HG02571 (cell line): Measurements from ENCODE around the gene CAMK2G.
A peak's percentile ranks its signal among the peaks of the same experiment; 100 is the strongest.
"Not testable (repeated sequence)": the region's sequence is repeated elsewhere in the genome, so short reads cannot be mapped to it uniquely, and the experiment has no call there.

Source experiments
- ATAC-seq: cut with Tn5 transposase; IDR thresholded peaks from one replicate; pipeline ENCODE4 v1.9.1; 2021; ENCODE audit warnings: mild to moderate bottlenecking, moderate library complexity; ENCODE audit not compliant: unreplicated experiment

The CAMK2G gene

DNA sequence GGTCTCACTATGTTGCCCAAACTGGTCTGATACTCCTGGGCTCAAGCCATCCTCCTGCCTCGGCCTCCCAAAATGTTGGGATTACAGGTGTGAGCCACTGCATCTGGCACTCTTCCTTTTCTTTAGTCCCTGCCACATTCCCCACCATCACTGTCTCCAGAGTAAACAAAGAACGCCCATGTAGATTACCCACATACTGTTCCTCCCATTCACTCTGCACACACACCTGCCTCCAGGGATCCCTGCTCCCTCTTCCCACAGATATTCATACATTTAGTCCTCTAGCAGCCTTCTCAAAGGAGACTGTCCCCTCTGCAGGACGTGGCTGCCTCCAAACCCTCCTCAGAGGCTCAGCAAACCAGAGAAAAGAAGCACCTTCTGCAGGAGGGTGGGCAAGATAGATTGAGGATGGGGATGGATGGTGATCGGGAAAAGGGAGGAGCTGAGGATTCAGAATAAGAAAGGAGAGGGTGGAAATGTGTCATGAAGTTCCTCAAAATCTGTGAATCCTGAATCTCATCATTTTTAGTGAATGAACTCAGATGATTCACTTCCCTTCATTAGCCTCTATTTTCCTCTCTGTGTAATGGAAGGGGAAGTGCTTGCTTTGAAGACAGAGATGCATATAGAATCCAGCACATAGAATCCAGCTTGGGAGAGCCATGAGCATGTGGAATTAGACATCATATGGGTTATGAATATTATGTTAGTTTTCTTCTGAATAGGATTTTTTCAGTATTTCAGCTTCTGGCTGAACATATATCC is 31.1 kb upstream of the CAMK2G start:
- no peak for ATAC-seq

DNA sequence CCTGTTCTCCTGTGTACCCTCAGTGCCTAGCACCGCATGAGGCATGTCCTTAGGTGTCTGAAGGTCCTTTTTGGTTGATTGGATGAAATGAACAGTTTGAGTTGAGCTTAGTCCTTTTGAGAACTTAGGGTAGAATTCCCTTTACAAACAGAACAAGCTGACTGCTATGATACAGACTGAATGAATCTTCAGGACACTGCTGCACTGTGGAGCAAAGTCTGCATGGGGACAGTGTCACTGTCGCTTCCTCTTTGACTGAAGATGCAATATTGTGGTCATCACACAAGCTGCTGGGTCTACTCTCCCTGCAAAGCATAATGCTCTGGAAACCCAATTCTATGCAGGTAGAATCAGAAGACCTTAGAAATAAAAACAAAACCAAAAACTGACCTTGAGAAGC is 28.0 kb upstream of the CAMK2G start:
- no peak for ATAC-seq

DNA sequence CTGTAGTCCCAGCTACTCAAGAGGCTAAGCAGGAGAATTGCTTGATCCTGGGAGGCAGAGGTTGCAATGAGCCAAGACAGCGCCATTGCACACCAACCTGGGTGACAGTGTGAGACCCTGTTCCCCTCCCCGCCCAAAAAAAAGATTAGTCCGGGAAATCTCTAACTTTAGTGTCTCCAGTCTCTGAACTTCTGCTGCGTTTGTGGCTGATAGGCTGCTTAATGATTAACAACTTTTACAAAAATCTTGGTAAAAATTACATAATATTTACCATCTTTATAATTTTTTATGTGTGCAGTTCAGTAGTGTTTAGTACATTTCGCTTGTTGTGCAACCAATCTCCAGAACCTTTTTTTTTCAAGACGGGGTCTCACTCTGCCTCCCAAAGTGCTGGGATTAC is 26.9 kb upstream of the CAMK2G start:
- no peak for ATAC-seq

DNA sequence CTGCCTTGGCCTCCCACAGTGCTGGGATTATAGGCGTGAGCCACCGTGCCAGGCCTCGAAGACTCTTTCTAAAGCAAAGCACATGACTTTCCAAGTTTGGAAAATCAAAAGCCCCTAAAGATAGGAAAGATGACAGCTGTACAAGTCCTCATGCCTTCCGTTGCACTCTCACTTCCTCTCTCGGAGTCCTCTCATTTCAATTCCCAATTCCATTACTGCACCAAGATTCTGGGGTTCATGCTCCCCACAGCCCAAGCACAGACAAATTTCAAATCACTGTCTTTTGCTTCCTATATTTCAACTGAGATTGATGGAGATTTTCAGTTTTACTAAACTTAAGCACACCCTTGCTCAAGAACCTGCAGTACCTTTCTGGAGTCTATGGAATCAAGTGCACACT is 25.7 kb upstream of the CAMK2G start:
- no peak for ATAC-seq

DNA sequence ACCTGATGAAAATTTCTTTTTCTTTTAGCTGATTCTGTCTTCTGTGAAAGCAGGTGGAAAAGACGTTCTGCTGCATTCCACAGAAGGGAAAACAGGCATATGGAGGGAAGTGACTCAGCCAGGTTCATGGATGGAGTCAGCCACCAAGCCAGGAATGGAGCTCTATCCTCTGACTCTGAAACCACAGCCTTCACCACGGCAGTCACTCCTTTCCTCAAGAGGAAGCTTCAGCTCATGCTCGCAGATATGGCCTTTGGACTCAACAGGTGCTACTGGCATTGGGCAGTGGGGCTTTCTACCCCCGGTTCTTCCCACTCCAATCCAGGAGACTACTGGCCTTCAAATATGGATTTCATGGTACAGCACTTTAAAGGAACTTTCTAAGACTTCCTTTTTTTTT is 25.1 kb upstream of the CAMK2G start:
- ATAC-seq, result no peak

DNA sequence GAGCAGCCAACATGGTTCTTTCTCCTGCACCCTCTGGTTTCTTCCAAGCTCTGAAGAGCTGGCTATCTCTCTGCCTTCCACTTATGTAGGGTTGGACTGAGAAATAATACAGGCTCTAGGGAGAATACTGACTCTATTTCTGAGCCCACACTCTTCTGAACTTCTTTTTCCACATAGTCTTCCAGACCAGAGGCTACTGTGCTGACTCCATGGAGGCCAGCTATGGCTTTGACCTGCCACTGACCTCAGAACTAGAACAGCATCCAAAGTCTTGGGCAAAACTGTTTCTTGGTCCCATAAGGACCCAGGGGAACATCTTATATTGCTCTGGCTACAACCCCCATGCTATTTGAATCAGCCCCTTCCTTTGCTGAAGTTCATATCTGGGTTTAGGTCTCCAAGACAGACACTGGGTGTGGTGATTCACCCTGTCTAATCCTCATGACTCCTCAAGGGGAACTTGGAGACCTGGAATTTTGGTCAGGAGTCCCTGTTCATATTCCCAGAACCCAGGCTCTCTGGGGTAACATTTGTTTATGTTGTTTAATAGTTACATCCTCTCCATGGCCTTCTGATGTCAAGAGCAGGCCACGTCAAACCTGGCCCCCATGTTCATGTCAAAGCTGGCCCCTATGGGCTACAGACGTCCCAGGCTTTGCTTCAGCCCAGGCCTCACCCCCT is 24.5 kb upstream of the CAMK2G start:
- no peak for ATAC-seq

DNA sequence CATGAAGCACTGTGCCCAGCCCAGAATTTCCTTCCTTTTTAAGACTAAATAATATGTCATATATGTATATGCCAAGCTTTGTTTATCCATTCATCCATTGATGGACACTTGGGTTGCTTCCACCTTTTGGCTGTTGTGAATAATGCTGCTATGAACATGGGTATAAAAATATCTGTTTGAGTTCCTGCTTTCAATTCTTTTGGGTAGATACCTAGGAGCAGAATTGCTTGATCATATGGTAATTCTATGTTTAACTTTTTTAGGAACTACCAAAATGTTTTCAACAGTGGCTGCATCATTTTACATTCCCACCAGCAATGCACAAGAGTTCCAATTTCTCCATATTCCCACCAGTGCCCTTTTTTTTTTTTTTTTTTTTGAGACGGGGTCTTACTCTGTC is 23.3 kb upstream of the CAMK2G start:
- ATAC-seq, result no peak

DNA sequence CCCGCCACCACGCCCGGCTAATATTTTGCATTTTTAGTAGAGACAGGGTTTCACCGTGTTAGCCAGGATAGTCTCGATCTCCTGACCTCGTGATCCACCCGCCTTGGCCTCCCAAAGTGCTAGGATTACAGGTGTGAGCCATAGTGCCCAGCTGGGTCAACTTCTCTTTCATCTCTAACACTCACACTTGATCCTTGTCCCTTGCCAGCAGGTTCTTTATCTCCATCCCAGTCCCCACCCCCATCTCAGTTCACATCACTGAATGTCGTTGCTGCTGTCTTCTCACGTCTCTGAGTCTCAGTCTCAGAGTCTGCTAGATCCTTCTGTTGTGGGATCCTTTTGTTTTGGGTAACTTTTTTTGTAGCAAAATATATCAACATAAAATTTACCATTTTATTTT is 21.0 kb upstream of the CAMK2G start:
- ATAC-seq, result not testable (repeated sequence)

DNA sequence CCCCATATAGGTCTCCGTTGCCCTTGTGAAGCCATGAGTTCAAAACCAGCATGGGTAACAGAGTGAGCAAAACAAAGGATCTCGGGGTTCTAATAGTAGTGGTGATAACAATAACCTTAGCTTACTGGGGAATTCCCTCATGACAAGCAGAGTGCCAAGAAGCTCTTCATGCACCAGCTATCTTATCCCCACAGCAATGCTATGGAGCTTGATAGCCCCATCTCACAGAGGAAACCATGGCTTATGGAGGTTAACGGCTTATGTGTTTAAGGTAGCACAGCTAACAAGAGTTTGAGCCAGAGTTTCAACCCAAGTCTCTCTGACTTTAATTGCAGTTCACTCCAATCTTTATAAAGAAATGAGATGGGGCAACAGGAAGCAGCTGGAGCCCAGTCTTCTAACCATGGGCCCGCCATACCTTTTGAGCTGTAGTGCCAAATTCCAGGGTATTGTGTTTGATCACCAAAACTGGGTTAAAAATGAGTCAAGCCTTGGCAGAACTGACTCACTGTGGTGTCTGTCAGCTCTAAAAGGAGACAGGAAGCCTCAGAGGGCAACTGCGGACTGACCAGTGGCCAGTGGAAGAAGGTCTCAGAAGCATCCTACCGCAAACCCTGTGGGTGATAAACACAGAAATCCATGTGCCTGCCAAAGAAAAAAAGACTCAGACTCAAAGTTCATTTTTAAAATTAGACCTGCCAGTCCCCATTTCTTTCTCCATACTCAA is 20.1 kb upstream of the CAMK2G start:
- ATAC-seq, result no peak

DNA sequence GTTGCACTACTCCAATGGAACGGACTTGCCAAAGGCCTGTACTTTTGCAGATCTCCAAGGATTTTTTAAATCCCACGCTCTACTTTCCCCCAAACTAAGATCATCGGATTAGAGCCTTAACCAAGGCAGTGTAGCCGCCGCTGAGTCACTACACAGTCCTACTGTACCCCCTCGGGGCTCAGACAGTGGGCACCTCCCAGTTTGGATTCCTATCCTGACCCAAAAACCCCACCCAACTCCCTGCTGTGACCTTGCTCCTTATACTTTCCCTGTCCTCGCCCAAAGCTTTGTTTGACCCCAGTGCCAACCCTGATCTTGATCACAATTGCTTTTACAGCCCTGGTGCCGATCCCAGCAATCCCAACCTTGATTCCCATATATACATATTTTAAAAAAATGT is 19.1 kb upstream of the CAMK2G start:
- no peak for ATAC-seq

DNA sequence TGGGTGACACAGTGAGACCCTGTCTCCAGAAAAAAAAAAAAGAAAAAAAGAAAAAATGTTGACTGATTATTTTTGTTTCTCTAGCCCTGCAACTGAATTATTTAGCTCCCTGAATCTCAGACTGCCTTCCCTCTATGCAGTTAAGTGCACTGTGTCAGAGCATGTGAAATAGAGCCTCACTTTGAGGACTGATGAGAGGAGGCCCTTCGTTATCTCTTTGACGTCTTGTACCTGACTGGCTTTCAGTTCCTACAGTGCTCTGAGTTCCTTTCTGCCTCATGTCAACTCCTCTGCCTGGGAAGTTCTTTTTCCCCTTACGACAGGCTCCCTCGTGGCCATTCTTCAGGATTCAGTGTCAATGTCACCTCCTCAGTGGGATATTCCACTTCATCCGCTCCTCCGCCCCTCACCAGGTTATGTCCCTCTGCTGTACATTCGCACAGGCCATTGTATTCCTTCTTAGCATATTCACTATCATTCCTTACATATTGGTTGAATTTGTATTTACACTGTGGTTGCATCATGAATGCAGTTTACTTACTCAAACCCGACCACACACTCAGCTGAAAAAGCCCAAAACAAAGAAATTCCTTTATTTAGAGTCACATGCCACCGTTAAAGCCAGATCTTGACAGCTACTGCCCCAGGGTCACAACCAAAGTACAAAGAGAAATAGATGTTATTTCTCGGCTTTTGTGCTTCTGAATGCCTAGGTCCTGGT is 18.1 kb upstream of the CAMK2G start:
- ATAC-seq, result no peak

DNA sequence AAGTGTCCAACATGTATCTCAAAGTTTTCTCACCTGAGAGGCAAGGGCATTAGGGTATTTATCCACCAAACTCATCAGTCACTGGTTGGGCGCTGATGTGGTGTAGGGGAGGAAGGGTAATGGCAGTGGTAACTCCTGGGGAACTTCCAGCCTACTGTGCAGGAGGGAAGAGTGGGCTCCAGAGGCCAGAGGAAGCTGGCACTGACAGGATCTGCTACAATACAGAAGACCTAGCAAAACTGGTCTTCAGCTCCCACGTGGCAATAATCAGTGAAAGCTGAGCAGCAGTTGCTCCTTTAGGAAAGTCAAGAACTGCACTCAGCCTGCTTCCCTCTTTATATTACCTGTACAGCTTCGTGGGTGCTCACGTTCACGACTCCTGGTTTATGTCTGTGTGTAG is 17.2 kb upstream of the CAMK2G start:
- ATAC-seq, result no peak

DNA sequence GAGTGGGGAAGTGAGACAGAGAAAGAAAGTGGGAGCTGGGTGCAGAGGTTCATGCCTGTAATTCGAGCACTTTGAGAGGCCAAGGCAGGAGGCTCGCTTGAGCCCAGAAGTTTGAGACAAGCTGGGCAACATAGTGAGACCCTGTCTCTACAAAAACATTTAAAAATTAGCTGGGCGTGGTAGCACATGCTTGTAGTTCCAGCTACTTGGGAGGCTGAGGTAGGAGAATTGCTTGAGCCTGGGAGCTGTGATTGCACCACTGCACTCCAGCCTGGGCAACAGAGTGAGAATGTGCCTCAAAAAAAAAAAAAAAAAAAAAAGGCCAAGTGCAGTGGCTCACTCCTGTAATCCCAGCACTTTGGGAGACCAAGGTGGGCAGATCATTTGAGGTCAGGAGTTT is 16.5 kb upstream of the CAMK2G start:
- ATAC-seq, result not testable (repeated sequence)

DNA sequence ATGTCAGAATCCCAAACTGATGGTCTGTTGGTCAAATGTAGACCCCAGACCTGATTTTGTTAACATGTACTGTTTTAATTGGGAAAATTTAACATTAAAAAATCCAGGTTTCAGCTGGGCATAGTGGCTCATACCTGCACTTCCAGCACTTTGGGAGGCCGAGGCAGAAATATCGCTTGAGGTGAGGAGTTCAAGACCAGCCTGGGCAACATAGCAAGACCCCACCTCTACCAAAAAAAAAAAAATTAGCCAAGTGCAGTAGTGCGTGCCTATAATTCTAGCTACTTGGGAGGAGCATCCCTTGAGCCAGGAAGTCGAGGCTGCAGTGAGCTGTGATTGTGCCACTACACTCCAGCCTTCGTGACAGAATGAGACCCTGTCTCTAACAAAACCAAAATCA is 15.9 kb upstream of the CAMK2G start:
- ATAC-seq, result no peak

DNA sequence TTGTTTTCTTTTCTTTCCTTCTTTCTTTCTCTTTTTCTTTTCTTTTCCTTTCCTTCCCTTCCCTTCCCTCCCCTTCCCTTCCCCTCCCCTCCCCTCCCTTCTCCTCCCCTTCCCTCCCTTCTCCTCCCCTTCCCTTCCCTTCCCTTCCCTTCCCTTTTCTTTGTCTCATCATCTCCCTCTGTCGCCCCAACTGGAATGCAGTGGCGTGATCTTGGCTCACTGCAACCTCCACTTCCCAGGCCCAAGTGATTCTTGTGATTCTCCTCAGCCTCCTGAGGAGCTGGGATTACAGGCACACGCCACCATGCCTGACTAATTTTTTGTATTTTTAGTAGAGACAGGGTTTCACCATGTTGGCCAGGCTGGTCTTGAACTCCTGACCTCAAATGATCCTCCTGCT is 15.1 kb upstream of the CAMK2G start:
- not testable (repeated sequence) for ATAC-seq

DNA sequence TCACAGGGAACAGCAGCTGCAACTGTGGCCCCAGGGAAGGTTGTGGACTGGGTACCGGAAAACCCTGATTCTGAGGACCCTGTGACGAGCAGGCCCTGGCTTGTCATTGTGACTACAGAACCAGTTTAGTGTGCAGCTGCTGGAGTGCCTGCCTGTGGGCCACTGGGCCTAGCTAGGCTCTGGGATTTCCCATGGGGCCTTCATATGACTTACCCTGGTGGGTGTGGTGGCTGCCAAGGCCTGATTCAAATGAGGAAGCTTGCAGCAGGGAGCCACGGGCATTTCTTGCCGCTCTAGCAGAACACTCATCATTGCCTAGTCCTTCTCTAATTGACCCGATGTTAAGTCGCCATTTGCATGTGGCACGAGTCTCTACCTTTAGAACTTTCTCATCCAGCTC is 14.7 kb upstream of the CAMK2G start:
- ATAC-seq, result no peak

DNA sequence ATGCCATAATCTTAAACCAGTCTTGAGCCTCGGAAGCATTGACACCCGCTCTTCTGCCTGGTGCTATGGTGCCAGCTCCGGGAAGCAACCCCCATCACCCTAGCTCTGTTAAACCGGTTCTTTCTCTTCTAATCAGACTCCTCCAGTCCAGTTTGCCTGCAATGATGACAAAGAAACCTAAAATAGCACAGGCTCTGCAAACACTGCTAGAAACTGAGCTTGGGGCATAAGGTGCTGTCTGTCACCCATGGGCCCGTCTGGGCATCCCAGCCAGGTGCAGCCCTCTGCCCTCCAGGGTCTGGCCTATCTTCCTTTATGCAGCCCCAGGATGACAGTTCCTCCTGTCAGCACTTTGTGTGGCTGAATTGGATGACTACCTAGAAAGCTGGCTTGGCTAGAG is 14.2 kb upstream of the CAMK2G start:
- ATAC-seq, result no peak

DNA sequence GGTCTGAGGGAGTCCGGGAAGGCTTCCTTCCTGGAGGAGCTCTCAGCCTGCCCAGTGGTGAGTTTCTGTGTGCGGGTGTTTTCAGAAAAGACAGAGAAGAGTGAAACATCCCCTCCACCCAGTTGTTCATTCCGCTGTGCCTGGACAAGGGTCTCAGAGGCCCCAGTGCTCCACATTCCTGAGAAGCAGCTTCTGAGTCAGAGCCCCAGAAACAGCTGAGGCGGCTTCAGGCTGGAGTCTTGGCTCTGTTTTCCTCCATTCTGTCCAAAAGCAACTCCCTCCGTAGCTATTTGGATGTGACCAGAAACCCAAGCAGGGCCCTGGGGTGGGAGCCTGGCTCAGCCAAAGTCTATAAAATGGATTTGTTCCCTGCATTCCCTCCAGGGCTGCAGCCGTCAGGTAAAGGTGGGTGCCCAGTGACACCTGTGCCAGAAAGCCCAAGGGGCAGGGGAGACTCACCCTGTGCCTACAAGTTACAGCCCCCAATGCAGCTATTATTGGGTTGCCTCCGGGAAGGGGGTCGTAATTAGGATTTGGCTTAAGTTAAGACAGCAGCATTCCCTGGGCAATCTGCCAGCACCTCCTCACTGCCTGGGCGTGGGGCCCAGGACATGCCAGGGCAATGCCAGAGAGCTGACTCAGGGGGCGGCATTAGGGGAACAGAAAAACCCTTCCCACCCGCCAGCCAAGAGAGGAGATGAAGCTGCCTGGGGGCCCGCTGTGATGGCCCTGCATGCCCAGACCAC is 13.1 kb upstream of the CAMK2G start:
- ATAC-seq, result no peak

DNA sequence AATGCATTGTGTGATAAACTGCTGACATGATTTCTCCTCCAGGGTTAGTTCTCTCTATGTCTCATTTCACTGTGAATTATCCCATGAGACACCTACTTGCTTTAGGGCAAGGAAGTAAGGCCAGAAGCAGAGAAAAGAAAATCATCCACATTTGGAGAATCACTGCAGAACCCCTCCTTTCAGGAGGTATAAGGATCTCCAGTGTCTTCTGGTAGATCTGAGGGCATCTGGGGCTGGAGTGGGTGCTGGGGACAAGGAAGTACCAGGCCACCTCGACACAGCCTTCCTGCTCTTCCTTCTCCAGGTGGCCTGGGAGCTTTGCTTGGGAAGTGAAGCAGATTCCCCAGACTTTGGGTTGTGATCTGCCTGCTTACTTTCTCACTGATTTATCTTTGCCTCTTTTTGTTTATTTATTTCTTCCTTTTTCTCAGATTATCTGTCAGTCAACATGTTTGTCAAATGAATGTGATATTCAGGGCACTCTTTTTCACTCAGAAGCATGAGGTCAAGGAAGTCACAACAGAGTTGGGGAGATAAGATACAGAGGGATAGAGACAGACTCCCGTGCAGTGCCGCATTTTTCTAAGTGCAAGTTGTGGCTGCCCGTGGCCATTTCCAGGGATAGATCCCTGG is 12.4 kb upstream of the CAMK2G start:
- no peak for ATAC-seq

DNA sequence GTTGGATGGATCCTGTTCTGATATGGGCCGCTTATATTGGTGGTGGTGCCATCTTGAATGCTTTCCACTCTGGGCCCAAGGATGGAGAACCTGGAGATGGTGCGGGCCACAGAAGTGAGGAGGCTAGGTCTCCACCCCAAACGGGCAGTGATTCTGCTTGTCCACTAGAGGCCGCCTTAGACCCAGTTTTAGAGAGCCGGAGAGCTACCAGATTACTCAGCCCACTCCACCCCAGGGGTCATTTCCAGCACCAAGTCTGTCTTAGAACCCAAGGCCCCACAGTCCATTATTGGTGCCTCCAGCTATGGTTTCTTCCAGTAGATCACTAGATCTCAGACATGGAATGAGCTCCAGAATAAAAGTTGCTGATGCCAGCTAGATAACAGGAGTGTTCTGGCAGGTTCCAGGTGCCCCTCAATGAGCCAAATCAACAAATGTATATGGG is 11.8 kb upstream of the CAMK2G start:
- ATAC-seq, result peak; percentile 71
